HL-60/S4 (cell line): ENCODE data around the gene MOB3B.
"Not testable (repeated sequence)": the region's sequence is repeated elsewhere in the genome, so short reads cannot be mapped to it uniquely, and the experiment has no call there.

Experiments
- in situ Hi-C: fragments of 300-500 bp; cut with MboI; formaldehyde crosslinking; loops from 2 replicates; pipeline ENCODE4 v1.14.3; 2022; ENCODE audit warnings: low sequenced_read_pairs

MOB3B gene

GRCh38 chr9:27428551-27428950, 101.1 kb downstream of the MOB3B start:
- in situ Hi-C loops, result no loop called here

- in situ Hi-C loops, result no loop called here
Measured at GRCh38 chr9:27427272-27427643, 102.4 kb downstream of the MOB3B start.

DNA sequence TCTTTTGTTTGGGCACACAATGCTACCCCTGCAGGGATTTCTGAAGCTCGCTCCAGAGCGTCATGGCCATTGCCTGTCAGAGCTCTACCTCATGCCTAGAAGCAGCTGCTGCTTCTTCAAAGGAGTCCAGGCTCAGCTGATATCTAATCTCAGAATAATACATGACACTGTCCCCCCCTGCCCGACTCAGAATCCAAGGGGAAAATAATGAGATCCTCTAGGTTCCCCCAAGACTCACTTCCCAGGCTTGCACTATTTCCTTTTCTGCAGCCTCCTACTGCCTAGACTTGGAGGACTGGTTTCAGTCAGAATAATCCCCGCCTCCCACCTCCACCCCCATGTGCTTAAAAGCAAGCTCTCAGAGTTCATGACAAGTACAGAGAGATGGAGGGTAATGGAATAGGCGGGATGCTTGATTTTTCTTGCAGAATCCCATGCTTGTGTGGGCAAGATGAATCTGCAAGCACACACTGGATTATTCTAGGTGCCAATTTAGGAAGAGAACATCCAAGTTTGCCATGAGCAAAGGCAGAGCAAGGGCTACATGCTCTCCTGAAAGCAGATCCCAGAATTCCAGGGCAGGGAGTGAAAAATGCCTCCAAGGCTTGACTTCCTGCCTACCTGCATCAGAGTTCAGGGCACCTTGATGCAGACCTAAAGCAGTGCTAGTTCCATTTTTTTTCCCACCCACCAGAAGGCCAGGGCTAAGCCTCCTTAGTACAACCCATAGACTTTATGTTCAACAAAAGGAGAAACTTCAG, 102.9 kb downstream of the MOB3B start:
- in situ Hi-C loops, result no loop called here

DNA sequence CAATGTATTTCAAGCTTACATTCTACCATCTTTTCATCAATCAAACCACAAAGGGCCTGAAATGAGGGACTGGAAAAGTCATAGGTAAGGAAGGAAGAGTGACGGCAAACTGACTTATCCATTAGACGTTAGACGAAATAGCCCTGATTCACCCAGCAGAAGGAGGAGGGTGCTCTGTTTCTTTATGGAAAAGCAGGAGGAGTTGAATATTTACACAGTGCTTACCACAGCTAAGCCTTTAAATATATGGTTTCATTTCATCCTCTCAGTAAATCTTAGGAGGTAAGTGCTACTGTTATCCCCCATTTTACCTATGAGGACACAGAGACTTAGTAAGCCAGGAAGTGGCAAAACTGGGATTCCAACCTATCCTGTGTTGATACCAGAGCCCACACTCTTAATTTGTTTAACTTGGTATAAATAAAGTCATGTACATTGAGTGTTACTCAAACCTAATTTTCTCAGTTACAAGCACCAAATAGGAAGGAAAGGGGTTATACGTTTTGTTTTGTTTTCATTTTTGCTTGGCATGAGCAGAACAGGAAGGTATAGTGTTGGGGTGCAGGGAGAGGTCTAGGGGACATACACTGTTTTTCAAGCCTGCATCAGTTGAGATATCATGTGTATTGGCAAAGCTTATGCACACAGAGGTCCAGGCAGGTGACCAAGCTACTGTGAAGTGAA, 103.6 kb downstream of the MOB3B start:
- in situ Hi-C loops, result no loop called here

DNA sequence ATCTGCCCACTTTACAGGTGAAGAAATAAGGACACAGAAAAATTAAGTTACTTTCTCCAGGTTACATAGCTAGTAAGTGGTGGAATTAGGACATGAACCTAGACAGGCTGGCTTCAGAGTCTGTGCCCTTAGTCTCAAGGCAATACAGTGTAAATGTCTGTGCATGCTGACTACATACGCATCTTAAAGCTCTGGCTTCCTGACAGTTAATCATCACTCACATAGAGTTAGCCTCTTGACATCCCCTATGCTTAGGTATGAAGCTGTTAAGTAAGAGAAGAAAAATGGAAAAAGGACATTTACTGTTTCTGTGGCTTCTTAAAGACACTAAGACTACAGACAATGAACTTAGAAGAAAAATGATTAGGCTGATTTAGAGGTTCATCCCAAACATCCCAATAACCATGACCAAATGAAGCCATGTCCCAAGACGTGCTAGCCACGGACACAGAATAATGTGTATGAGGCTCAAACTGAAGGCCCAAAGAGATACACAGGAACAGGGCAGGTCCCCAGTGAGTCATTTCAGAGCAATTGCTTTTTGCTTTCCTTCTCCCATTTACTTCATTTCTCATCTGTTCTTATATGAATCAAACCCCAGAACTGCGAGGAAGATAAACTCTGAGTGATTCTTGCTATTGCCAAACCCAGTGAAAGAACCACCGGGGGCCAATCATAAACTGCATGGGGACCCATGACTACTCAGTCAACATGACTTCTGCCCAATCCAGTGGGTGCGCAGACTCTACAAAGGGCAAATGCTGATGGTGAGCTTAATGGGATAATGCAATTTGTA, 105.5 kb downstream of the MOB3B start:
- in situ Hi-C loops, result no loop called here

- in situ Hi-C loops, result no loop called here
Measured at GRCh38 chr9:27422279-27422834, 107.3 kb downstream of the MOB3B start.

- in situ Hi-C loops, result no loop called here
Measured at GRCh38 chr9:27421577-27421976, 108.0 kb downstream of the MOB3B start.

DNA sequence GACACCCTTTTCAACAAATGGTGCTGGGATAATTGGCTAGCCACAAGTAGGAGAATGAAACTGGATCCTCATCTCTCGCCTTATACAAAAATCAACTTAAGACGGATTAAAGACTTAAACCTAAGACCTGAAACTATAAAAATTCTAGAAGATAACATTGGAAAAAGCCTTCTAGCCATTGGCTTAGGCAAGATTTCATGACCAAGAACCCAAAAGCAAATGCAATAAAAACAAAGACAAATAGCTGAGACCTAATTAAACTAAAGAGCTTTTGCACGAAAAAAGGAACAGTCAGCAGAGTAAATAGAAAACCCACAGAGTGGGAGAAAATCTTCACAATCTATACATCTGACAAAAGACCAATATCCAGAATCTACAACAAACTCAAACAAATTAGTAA, 110.1 kb downstream of the MOB3B start:
- in situ Hi-C loops, result not testable (repeated sequence)

DNA sequence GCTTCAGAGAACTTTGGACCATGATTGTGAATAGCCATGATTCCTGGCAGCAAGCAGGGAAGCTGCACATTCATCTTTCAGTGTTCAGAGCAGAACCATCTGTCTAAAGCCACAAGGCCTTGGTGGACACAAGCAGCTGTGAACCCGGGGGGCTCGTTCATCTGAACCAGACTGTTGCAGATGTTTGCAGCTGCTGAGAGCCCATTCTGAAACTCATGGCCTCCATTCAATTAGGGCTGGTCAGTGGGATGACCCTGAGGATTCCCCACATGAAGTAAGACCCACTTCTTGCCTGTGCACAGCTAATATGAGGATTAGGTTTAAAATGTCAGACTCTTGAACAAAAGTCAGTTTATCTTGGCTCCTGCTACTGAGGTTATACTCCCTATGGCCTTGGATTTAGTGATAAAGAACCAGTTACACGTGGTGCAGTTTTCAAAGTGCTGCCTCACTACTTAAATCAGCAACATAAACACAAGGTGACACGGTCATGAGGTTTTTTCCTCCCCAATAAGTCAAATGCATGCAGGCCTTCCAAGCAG, 115.3 kb downstream of the MOB3B start:
- in situ Hi-C loops, result no loop called here

DNA sequence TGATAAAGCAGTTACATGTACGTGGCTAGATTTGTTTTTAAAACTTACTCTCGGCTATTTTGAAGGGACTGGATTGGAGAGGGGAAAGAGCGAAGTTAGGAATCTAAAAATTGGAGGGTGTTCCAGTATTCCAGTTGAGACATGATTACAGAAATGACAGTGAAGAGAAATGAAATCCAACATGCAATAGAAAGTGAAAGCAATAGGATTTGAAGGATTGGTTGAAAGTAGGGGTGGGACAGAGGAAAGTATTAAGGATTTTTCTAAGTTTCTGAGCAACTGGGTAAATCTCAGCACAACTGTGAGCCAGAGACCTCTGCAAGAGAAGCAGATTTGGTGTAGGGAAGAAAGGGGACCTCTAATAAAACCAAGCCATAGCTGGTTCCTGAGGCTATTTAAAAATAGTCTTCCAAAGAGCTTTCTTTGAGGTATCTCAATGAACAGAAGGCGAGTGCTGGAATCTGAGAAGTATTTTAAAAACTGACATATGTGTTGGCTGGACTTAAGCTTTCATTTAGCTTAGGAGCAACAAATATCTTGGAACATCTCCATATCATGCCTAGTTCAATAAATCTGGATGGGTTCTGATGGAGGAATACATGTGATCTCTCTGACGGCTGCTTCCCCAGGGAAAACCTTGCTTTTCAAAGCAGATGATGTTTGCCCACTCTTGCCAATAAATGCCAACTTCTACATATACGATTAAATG, 115.9 kb downstream of the MOB3B start:
- in situ Hi-C loops, result no loop called here

DNA sequence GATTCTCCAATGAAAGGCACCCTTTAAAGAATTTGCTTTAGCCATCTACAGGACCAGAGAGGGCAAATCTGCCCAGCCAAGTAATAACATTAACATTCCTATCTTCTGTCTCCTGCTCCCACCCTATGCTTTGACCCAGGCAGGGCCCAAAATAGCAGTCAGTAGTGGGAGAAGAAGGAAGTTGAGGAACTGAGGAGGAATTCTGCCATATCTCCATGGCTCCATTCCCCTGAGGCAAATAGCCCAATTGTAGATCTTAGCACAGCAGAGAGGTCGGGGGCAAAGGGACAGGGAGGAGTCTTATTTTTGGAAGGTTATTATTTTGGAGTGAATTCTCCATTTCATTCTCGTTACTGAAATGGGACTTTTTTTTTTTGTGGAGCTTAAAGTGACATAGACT, 116.7 kb downstream of the MOB3B start:
- in situ Hi-C loops, result no loop called here

DNA sequence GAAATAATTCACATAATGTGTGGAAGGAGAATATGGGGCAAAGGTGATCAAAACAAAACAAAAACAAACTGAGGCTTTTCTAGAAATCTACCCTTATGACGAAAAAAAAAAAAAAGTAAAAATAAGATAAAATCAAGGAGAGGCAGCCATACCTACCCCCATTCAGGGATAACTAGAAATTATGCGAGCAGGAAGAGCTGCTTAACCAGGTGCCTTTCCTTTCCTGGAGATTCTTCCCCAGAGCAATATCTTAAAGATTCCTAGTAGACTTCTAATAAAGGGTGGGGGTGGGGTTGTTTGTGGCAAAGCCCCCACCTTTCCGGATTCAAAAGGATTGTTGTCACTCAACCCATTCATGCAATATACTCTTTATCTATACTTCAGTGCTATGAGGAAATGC, 117.5 kb downstream of the MOB3B start:
- in situ Hi-C loops, result no loop called here

DNA sequence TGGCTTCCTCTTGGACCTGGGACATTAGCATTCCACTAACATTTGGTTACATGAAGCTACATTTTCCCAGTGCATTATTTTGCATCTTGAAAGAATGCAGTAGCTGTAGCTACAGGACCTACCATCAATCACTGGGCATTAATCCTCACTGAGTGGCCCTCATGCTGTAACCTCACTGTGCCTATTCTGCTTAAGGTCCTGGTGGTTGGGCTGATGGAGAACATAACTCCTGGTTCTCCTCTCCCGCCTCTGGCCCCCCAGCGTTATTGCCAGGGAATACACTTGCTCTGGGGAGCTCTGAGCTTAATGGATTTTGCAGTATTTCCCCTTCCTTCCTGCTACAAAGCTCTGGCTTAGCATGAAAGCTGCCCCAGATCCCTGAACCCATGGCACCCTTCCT, 121.1 kb downstream of the MOB3B start:
- in situ Hi-C loops, result no loop called here

DNA sequence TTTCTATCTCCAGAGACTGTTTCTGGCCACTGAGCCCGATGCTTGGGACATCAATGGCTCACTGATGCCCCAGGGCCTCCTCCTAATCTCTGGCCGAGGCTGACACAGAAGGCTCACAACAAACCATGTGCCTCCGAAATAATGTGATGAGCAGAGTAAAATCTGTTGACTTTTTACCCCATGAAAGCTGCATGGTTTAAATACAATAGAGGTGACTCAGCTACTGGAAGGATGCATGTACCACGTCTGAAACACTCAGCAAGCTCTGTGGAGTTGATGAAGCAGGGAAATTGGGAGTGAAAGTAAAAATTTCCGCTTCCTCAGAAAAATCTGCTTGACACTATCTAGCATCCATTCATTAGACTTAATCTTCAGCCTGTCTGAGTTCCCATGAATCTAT, 121.6 kb downstream of the MOB3B start:
- in situ Hi-C loops, result no loop called here

DNA sequence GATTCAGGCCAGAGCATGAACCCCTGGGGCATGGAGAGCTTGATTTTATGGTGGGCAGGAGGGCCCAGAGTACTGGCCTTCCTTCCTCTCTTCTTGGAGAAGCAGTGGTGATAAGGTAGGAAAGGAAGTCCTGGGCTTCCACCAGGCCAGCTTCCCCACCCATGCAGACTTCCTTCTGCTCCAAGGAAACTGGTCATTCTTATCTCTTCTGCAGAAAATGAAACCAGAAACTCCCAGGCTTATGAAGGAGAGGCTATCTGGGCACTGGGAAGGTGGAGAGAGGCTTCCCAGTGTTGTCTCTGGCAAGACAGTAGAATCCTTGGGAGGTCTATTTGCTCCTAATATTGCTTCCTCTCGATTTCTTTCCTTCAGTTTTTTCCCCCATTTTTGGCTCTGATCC, 122.1 kb downstream of the MOB3B start:
- in situ Hi-C loops, result no loop called here

- in situ Hi-C loops, result no loop called here
Measured at GRCh38 chr9:27404661-27405060, 125.0 kb downstream of the MOB3B start.

DNA sequence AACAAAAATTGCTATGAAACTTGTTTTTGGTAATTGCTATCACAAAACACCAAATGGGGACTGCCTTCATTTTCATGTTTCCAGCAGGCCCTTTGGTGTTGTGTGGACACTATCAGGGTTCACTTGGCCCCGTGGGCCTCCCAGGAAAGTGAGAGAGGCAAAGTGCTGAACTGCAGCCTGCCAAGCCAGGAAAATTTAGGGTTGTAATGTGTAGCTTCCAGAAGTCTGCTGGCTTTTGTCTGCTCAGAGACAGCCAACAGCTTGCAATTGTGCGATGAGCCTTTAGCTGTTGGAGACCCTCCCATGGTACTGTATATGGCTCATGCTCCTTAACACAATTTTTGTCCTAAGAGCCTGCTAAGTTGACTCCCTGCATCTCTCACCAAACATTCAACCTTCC, 127.0 kb downstream of the MOB3B start:
- in situ Hi-C loops, result no loop called here

GRCh38 chr9:27400334-27400880, 129.2 kb downstream of the MOB3B start:
- in situ Hi-C loops, result no loop called here

- in situ Hi-C loops, result no loop called here
Measured at GRCh38 chr9:27398982-27399653, 130.5 kb downstream of the MOB3B start.

- in situ Hi-C loops, result no loop called here
Measured at GRCh38 chr9:27396495-27396894, 133.1 kb downstream of the MOB3B start.
